SK-N-SH treated with all-trans-retinoic acid at 6 μM for 48 hours (cell line): ENCODE measurements around the gene USF2.

Source experiments
- ATAC-seq: fragments of 200-7000 bp; cut with Tn5 transposase; 3 replicates; pipeline ENCODE4 v1.9.1; 2020; ENCODE audit warnings: mild to moderate bottlenecking, moderate library complexity
- ARNTL ChIP-seq: fragments of 450-650 bp; formaldehyde crosslinking; IDR thresholded peaks from 2 replicates; pipeline ENCODE4 v1.5.0; 2020; ENCODE audit warnings: low read depth, mild to moderate bottlenecking, moderate library complexity, borderline replicate concordance
- BACH2 ChIP-seq: fragments of 250-450 bp; sonication (Bioruptor Pico); IDR thresholded peaks from 2 replicates; pipeline ENCODE4 v1.9.0; 2021; ENCODE audit warnings: mild to moderate bottlenecking, borderline replicate concordance
- CSDC2 ChIP-seq: fragments of 250-450 bp; sonication (Bioruptor Pico); IDR thresholded peaks from 2 replicates; pipeline ENCODE4 v1.5.0; 2020; ENCODE audit warnings: mild to moderate bottlenecking, moderate library complexity
- ESRRG ChIP-seq: fragments of 250-450 bp; sonication (Bioruptor Pico); IDR thresholded peaks from 2 replicates; pipeline ENCODE4 v1.6.1; 2021; ENCODE audit warnings: mild to moderate bottlenecking
- GLIS3 ChIP-seq: fragments of 250-450 bp; sonication (Bioruptor Pico); IDR thresholded peaks from 2 replicates; pipeline ENCODE4 v1.5.0; 2020; ENCODE audit warnings: mild to moderate bottlenecking, moderate library complexity
- ISL1 ChIP-seq: fragments of 250-450 bp; sonication (Bioruptor Pico); IDR thresholded peaks from 2 replicates; pipeline ENCODE4 v2.1.2; 2022; ENCODE audit warnings: mild to moderate bottlenecking, moderate library complexity
- OSR1 ChIP-seq: fragments of 250-450 bp; sonication (Bioruptor Pico); IDR thresholded peaks from 2 replicates; pipeline ENCODE4 v1.8.0; 2022; ENCODE audit warnings: moderate library complexity, mild to moderate bottlenecking, inconsistent platforms
- PPARA ChIP-seq: fragments of 250-450 bp; sonication (Bioruptor Pico); IDR thresholded peaks from 2 replicates; pipeline ENCODE4 v1.5.0; 2020; ENCODE audit warnings: mild to moderate bottlenecking, borderline replicate concordance
- RARB ChIP-seq: fragments of 250-450 bp; sonication (Bioruptor Pico); IDR thresholded peaks from 2 replicates; pipeline ENCODE4 v1.8.0; 2021; ENCODE audit warnings: mild to moderate bottlenecking, moderate library complexity
- SNAI2 ChIP-seq: fragments of 250-450 bp; sonication (Bioruptor Pico); IDR thresholded peaks from 2 replicates; pipeline ENCODE4 v1.5.0; 2020; ENCODE audit warnings: mild to moderate bottlenecking, moderate library complexity
- TCF4 ChIP-seq: fragments of 250-450 bp; sonication (Bioruptor Pico); IDR thresholded peaks from 2 replicates; pipeline ENCODE4 v1.8.0; 2021; ENCODE audit warnings: mild to moderate bottlenecking, moderate library complexity, borderline replicate concordance
- ZC3H10 ChIP-seq: fragments of 250-450 bp; sonication (Bioruptor Pico); IDR thresholded peaks from 2 replicates; pipeline ENCODE4 v1.5.1; 2021; ENCODE audit warnings: mild to moderate bottlenecking, moderate library complexity
- ZFP3 ChIP-seq: fragments of 250-450 bp; sonication (Bioruptor Pico); IDR thresholded peaks from 2 replicates; pipeline ENCODE4 v1.5.0; 2020; ENCODE audit warnings: mild to moderate bottlenecking, moderate library complexity
- ZFP30 ChIP-seq: fragments of 450-650 bp; formaldehyde crosslinking; IDR thresholded peaks from 2 replicates; pipeline ENCODE4 v1.5.0; 2022; ENCODE audit warnings: mild to moderate bottlenecking, moderate library complexity
- ZNF565 ChIP-seq: fragments of 450-650 bp; formaldehyde crosslinking; conservative IDR thresholded peaks from 2 replicates; pipeline ENCODE4 v1.5.0; 2020; ENCODE audit warnings: low read depth, mild to moderate bottlenecking, moderate library complexity
- ZNF70 ChIP-seq: fragments of 450-650 bp; formaldehyde crosslinking; IDR thresholded peaks from 2 replicates; pipeline ENCODE4 v1.5.0; 2020; ENCODE audit warnings: mild to moderate bottlenecking, moderate library complexity
- ZNF8 ChIP-seq: fragments of 450-650 bp; formaldehyde crosslinking; IDR thresholded peaks from 2 replicates; pipeline ENCODE4 v1.5.0; 2020; ENCODE audit warnings: mild to moderate bottlenecking, moderate library complexity
- TF ChIP-seq, protein P1 (sequence below): fragments of 250-450 bp; sonication (Bioruptor Pico); IDR thresholded peaks from 2 replicates; pipeline ENCODE4 v1.5.0; 2020; ENCODE audit warnings: mild to moderate bottlenecking, moderate library complexity
- TF ChIP-seq, protein P2 (sequence below): fragments of 250-450 bp; sonication (Bioruptor Pico); IDR thresholded peaks from 2 replicates; pipeline ENCODE4 v1.8.0; 2020; ENCODE audit warnings: mild to moderate bottlenecking, moderate library complexity, borderline replicate concordance
- TF ChIP-seq, protein P3 (sequence below): fragments of 250-450 bp; sonication (Bioruptor Pico); IDR thresholded peaks from 2 replicates; pipeline ENCODE4 v1.5.1; 2021; ENCODE audit warnings: mild to moderate bottlenecking, moderate library complexity
- TF ChIP-seq, protein P4 (sequence below): fragments of 250-450 bp; sonication (Bioruptor Pico); IDR thresholded peaks from 2 replicates; pipeline ENCODE4 v1.8.0; 2021; ENCODE audit warnings: low read depth, mild to moderate bottlenecking, moderate library complexity, borderline replicate concordance

USF2 gene

DNA sequence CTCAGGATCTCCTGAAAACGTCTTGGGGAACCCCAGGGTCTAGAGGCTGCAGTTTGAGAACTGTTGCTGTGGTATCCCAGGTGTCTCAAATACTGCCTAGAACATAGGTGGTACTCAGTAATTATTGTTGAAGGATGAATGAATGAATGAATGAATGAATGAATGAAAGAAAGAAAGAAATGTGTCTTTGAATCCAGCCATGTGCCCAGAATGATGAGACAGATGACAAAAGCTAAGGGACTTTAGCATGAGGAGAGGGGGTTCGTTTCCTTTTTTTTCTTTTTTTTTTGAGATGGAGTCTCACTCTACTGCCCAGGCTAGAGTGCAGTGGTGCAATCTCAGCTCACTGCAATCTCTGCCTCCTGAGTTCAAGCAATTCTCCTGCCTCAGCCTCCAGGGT, 12.2 kb upstream of the USF2 start:
- ATAC-seq: no peak
- TF ChIP-seq, protein P1, sequence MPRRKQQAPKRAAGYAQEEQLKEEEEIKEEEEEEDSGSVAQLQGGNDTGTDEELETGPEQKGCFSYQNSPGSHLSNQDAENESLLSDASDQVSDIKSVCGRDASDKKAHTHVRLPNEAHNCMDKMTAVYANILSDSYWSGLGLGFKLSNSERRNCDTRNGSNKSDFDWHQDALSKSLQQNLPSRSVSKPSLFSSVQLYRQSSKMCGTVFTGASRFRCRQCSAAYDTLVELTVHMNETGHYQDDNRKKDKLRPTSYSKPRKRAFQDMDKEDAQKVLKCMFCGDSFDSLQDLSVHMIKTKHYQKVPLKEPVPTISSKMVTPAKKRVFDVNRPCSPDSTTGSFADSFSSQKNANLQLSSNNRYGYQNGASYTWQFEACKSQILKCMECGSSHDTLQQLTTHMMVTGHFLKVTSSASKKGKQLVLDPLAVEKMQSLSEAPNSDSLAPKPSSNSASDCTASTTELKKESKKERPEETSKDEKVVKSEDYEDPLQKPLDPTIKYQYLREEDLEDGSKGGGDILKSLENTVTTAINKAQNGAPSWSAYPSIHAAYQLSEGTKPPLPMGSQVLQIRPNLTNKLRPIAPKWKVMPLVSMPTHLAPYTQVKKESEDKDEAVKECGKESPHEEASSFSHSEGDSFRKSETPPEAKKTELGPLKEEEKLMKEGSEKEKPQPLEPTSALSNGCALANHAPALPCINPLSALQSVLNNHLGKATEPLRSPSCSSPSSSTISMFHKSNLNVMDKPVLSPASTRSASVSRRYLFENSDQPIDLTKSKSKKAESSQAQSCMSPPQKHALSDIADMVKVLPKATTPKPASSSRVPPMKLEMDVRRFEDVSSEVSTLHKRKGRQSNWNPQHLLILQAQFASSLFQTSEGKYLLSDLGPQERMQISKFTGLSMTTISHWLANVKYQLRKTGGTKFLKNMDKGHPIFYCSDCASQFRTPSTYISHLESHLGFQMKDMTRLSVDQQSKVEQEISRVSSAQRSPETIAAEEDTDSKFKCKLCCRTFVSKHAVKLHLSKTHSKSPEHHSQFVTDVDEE: no peak
- no peak for TF ChIP-seq OSR1 (CRISPR knock-in tag)
- no peak for TF ChIP-seq SNAI2 (CRISPR knock-in tag)
- no peak for TF ChIP-seq ZNF70 (CRISPR knock-in tag)
- TF ChIP-seq, all 23 proteins: peak for 0

DNA sequence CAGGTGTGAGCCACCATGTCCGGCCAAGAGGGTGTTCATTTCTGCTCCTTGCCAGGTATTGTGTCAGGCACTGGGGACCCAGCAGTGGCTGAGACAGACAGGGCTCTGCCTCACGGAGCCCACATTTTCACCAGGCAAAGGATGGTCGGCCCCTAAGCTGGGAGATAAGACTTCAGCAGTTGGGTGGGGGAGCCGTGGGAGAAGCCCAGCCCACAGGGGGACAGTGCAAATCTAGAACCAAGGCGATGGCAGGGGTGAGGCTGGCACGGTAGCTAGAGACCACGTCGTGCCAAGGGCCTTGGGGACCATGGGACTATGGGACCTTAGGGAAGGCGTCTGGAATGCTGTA, 11.7 kb upstream of the USF2 start:
- no peak for TF ChIP-seq ZNF8 (CRISPR knock-in tag)
- no peak for TF ChIP-seq ISL1 (CRISPR knock-in tag)
- no peak for TF ChIP-seq ESRRG
- no peak for ATAC-seq

DNA sequence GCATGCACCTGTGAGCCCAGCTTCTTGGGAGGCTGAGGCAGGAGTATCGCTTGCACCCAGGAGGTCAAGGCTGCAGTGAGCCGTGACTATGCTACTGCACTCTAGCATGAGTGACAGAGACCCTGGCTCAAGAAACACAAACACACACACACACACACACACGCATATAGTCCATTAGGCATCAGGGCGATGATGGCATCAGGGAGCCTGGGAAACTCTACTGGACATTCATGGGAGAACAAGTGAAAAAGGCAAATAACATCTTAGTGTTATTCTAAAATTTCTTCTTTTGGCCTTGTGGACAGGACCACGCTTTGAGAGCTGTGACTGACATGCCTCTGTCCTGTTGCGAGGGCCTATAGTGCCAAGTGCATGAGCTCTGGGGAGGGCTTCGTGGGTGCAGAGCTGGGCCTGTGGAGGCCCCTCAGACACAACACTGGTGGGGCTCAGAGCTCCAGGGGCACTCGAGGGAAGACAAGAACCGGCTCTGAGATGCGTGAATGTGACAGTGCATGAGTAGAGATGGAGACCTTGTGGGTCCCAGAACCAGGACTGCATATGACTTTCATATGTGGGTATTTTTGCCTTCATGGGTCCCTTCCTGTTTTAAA, 8.0 kb upstream of the USF2 start:
- ATAC-seq: peak; percentile 3; the same call in 2 of the 3 replicates
- no peak for TF ChIP-seq SNAI2 (CRISPR knock-in tag)
- TF ChIP-seq, all 23 proteins: peak for 0

DNA sequence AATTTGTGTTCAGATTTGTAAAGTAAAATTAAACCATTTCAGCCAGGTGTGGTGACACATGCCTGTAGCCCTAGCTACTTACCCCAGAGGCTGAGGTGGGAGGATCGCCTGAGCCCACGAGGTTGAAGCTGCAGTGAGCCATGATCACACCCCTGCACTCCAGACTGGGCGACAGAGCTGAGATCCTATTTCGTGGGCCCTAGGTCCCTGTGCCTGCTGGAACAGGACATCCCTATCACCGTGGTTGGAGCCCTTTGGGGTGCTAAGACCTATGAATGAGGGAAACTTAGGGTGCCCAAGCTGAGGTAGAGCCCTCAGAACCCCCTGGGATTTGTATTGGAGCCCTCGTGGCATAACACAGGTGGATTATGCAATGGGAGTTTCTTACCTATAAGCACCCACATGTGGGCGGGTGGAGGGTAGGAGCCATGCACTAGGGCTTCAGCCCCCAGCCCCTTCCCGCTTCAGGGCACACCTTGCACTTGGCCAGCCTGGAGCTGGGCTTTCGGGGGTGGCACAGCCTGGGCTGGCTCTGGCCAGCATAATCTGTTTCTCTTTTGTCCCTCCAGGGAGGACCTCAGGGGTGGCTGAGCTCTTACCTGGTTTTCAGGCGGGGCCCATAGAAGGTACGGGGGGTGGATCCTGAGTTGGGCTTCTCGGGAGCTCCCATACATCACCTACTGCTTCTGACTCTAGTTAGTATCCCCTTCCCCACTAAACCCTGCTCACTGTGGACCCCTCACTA, 7.2 kb upstream of the USF2 start:
- peak; percentile 12 for ATAC-seq
- TF ChIP-seq ZFP3 (no peak), BACH2 (CRISPR knock-in tag) (no peak), GLIS3 (CRISPR knock-in tag) (no peak), ISL1 (CRISPR knock-in tag) (no peak), OSR1 (CRISPR knock-in tag) (no peak), PPARA (no peak), TCF4 (no peak), SNAI2 (CRISPR knock-in tag) (no peak), RARB (no peak), ZFP30 (no peak), ZNF70 (CRISPR knock-in tag) (no peak), ZNF8 (CRISPR knock-in tag) (no peak), CSDC2 (CRISPR knock-in tag) (no peak), ARNTL (CRISPR knock-in tag) (no peak), ZC3H10 (CRISPR knock-in tag) (no peak), ZNF565 (no peak)
- TF ChIP-seq, protein P1: no peak
- TF ChIP-seq, protein P2, sequence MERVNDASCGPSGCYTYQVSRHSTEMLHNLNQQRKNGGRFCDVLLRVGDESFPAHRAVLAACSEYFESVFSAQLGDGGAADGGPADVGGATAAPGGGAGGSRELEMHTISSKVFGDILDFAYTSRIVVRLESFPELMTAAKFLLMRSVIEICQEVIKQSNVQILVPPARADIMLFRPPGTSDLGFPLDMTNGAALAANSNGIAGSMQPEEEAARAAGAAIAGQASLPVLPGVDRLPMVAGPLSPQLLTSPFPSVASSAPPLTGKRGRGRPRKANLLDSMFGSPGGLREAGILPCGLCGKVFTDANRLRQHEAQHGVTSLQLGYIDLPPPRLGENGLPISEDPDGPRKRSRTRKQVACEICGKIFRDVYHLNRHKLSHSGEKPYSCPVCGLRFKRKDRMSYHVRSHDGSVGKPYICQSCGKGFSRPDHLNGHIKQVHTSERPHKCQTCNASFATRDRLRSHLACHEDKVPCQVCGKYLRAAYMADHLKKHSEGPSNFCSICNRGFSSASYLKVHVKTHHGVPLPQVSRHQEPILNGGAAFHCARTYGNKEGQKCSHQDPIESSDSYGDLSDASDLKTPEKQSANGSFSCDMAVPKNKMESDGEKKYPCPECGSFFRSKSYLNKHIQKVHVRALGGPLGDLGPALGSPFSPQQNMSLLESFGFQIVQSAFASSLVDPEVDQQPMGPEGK (CRISPR knock-in tag): no peak
- TF ChIP-seq, protein P3, sequence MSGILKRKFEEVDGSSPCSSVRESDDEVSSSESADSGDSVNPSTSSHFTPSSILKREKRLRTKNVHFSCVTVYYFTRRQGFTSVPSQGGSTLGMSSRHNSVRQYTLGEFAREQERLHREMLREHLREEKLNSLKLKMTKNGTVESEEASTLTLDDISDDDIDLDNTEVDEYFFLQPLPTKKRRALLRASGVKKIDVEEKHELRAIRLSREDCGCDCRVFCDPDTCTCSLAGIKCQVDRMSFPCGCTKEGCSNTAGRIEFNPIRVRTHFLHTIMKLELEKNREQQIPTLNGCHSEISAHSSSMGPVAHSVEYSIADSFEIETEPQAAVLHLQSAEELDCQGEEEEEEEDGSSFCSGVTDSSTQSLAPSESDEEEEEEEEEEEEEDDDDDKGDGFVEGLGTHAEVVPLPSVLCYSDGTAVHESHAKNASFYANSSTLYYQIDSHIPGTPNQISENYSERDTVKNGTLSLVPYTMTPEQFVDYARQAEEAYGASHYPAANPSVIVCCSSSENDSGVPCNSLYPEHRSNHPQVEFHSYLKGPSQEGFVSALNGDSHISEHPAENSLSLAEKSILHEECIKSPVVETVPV (CRISPR knock-in tag): no peak
- TF ChIP-seq, protein P4, sequence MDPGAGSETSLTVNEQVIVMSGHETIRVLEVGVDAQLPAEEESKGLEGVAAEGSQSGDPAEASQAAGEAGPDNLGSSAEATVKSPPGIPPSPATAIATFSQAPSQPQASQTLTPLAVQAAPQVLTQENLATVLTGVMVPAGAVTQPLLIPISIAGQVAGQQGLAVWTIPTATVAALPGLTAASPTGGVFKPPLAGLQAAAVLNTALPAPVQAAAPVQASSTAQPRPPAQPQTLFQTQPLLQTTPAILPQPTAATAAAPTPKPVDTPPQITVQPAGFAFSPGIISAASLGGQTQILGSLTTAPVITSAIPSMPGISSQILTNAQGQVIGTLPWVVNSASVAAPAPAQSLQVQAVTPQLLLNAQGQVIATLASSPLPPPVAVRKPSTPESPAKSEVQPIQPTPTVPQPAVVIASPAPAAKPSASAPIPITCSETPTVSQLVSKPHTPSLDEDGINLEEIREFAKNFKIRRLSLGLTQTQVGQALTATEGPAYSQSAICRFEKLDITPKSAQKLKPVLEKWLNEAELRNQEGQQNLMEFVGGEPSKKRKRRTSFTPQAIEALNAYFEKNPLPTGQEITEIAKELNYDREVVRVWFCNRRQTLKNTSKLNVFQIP (CRISPR knock-in tag): no peak
